Stomach (tissue), 4 donors: Measurements from ENCODE around the gene RIC1.

Experiments
- CTCF ChIP-seq, 7 experiments: fragments of 450-650 bp in 4 of 7; fragments of 200-600 bp in 3 of 7; sonication (generic) in 3 of 7; IDR thresholded peaks; one replicate each; pipeline ENCODE4 v1.5.1; 2016 to 2019; ENCODE audit warnings: antibody characterized with exemption in 7 of 7, control low read depth in 2 of 7, mild to moderate bottlenecking in 1 of 7
- EP300 ChIP-seq: sonication (generic); formaldehyde crosslinking; IDR thresholded peaks from one replicate; pipeline ENCODE4 v1.6.1; 2017; ENCODE audit warnings: antibody characterized with exemption
- POLR2A ChIP-seq, 4 donors: fragments of 450-650 bp; IDR thresholded peaks; one replicate each; pipeline ENCODE4 v1.6.1; 2016; ENCODE audit warnings: antibody characterized with exemption in 4 of 4, control low read depth in 2 of 4, mild to moderate bottlenecking in 1 of 4, moderate library complexity in 1 of 4
- POLR2AphosphoS5 ChIP-seq, 3 donors: sonication (generic); formaldehyde crosslinking; IDR thresholded peaks; one replicate each; pipeline ENCODE4 v1.6.1; 2016; ENCODE audit warnings: antibody characterized with exemption in 3 of 3

- TF ChIP-seq POLR2AphosphoS5 (IDR thresholded peaks at IDR 0.05) (no peak), CTCF (IDR thresholded peaks at IDR 0.05) (no peak), POLR2A (IDR thresholded peaks at IDR 0.05) (no peak), EP300 (no peak)
These were observed 189.7 kb downstream of the RIC1 start for GRCh38 chr9:5818424-5819142.
